Measurements from ENCODE around the gene DCTD.

The DCTD gene

DNA sequence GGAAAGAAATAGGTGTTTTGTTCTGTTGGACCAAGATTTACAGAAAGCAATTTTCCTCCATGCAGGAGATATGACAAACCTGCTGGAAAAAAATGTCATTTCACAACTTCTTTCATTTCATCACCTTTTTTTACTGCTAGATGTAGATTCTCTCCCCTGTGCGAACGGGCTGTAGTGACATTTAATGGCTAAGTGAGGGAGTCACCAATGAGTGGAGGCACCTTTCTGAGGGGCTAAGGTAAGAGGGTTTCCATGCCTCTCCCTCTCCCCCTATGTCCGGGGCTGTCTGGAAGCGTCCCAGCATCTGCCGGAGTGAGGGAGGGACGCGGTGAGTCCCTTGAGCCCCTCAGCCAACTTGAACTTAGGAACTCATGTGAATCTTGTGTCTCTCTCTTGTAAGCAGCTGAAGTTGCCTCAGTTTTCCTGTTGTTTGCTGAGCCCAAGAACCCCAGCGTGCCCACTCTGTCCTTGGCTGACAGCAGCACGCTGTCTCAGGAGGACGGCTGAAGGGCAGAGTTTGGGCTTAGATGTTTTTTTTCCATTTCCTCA lies 42.3 kb downstream of the DCTD start:
- Histone ChIP-seq H3K27me3 (replicated peaks; ENCODE audit: insufficient read depth, low read length) (no peaks in the 10 kb centered on the region), H3K4me1 (ENCODE audit: low read length) (no peaks in the 10 kb centered on the region), H3K27ac (ENCODE audit: low read length) (no peak overlapping the region), H3K4me3 (ENCODE audit: low read length) (no peak overlapping the region), H3K9me3 (replicated peaks; ENCODE audit: insufficient read depth, low read length) (no peaks in the 10 kb centered on the region), H3K4me2 (ENCODE audit: low read depth, low read length) (no peak overlapping the region), H3K36me3 (replicated peaks; ENCODE audit: insufficient read depth, low read length) (no peaks in the 10 kb centered on the region), H3K9me2 (replicated peaks; ENCODE audit: insufficient read depth, low read length) (no peaks in the 10 kb centered on the region), H3K79me2 (ENCODE audit: low read length) (no peaks in the 10 kb centered on the region), H2AFZ (ENCODE audit: low read length) (no peak overlapping the region), H3K9ac (ENCODE audit: low read length) (no peak overlapping the region), H4K20me1 (ENCODE audit: insufficient read depth, low read length) (no peaks in the 10 kb centered on the region), H3F3A (ENCODE audit: insufficient read depth, low read length) (no peaks in the 10 kb centered on the region)
- no peak for DNase-seq
- TF ChIP-seq, protein P1, sequence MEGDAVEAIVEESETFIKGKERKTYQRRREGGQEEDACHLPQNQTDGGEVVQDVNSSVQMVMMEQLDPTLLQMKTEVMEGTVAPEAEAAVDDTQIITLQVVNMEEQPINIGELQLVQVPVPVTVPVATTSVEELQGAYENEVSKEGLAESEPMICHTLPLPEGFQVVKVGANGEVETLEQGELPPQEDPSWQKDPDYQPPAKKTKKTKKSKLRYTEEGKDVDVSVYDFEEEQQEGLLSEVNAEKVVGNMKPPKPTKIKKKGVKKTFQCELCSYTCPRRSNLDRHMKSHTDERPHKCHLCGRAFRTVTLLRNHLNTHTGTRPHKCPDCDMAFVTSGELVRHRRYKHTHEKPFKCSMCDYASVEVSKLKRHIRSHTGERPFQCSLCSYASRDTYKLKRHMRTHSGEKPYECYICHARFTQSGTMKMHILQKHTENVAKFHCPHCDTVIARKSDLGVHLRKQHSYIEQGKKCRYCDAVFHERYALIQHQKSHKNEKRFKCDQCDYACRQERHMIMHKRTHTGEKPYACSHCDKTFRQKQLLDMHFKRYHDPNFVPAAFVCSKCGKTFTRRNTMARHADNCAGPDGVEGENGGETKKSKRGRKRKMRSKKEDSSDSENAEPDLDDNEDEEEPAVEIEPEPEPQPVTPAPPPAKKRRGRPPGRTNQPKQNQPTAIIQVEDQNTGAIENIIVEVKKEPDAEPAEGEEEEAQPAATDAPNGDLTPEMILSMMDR (IDR thresholded peaks at IDR 0.05; ENCODE audit: low read length), result no peak
- TF ChIP-seq EZH2phosphoT487 (IDR thresholded peaks at IDR 0.05; ENCODE audit: low read length) (no peak), EZH2 (optimal IDR thresholded peaks at IDR 0.05; ENCODE audit: low read depth, low read length) (no peak)

DNA sequence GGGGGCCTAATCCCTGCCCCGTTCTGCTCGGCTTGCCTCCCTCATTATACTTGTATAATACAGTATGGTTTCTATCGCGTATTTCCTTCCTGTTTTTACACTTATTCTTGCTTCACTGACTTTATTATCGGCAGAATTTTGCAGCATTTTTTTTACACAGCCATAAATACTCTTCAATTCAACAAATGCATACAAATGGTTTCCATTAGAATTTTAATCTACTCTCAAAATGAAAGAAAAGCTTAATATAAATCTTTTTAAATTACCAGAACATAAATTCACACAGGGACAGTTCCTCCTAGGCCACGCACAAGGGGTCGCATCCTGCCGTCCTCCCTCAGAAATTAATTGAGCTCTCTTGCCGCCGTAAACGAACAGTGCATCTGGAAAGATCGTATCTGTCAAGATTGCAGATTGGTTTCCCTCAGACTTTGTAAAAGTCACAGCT lies 42.9 kb downstream of the DCTD start:
- H3K4me1 ChIP-seq (ENCODE audit: low read length), result no peaks in the 10 kb centered on the region

DNA sequence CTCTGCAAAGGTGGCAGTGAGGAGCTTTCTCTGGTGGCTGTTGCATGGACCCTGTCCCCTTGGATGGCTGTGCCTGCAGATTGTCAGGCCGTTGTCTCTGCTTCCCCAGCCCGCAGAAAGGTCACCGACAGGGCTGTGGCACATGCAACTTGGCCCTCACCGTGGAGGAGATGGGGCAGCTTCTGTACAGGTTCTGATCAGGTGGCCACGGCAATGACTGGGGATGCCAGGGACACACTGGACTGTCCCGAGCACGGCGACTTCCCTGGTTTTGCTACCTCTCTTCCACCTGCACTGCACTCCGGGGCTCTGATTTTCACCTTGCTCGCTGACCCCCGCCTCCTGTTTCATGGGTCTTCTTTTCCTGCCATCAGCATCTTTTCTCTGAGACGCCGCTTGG lies 43.5 kb downstream of the DCTD start:
- Histone ChIP-seq H3K4me2 (ENCODE audit: low read depth, low read length) (no peak overlapping the region), H3K36me3 (replicated peaks; ENCODE audit: insufficient read depth, low read length) (no peaks in the 10 kb centered on the region), H3K79me2 (ENCODE audit: low read length) (no peaks in the 10 kb centered on the region)

More for the DNA sequence above, 42.9 kb downstream of the DCTD start:
- no peaks in the 10 kb centered on the region for H3K9me2 ChIP-seq (replicated peaks; ENCODE audit: insufficient read depth, low read length)
- no peaks in the 10 kb centered on the region for H4K20me1 ChIP-seq (ENCODE audit: insufficient read depth, low read length)
- no peak overlapping the region for H3K4me3 ChIP-seq (ENCODE audit: low read length)
- H3K36me3 ChIP-seq (replicated peaks; ENCODE audit: insufficient read depth, low read length), result no peaks in the 10 kb centered on the region
- DNase-seq, result no peak
- no peaks in the 10 kb centered on the region for H3F3A ChIP-seq (ENCODE audit: insufficient read depth, low read length)
- H3K79me2 ChIP-seq (ENCODE audit: low read length), result no peaks in the 10 kb centered on the region
- no peak overlapping the region for H3K9ac ChIP-seq (ENCODE audit: low read length)
- no peak overlapping the region for H3K4me2 ChIP-seq (ENCODE audit: low read depth, low read length)
- H3K27ac ChIP-seq (ENCODE audit: low read length), result no peak overlapping the region
- H2AFZ ChIP-seq (ENCODE audit: low read length), result no peak overlapping the region
- no peak for TF ChIP-seq EZH2 (optimal IDR thresholded peaks at IDR 0.05; ENCODE audit: low read depth, low read length)
- TF ChIP-seq EZH2phosphoT487 (IDR thresholded peaks at IDR 0.05; ENCODE audit: low read length), result no peak
- TF ChIP-seq, protein P1 (IDR thresholded peaks at IDR 0.05; ENCODE audit: low read length), result no peak
- H3K9me3 ChIP-seq (replicated peaks; ENCODE audit: insufficient read depth, low read length), result no peaks in the 10 kb centered on the region
- H3K27me3 ChIP-seq (replicated peaks; ENCODE audit: insufficient read depth, low read length), result no peaks in the 10 kb centered on the region

More for the DNA sequence above, 43.5 kb downstream of the DCTD start:
- H2AFZ ChIP-seq (ENCODE audit: low read length), result no peak overlapping the region
- DNase-seq, result no peak
- no peak overlapping the region for H3K9ac ChIP-seq (ENCODE audit: low read length)
- no peaks in the 10 kb centered on the region for H3K9me2 ChIP-seq (replicated peaks; ENCODE audit: insufficient read depth, low read length)
- TF ChIP-seq EZH2phosphoT487 (IDR thresholded peaks at IDR 0.05; ENCODE audit: low read length) (no peak), EZH2 (optimal IDR thresholded peaks at IDR 0.05; ENCODE audit: low read depth, low read length) (no peak)
- TF ChIP-seq, protein P1 (IDR thresholded peaks at IDR 0.05; ENCODE audit: low read length), result no peak
- H3F3A ChIP-seq (ENCODE audit: insufficient read depth, low read length), result no peaks in the 10 kb centered on the region
- H4K20me1 ChIP-seq (ENCODE audit: insufficient read depth, low read length), result no peaks in the 10 kb centered on the region
- no peaks in the 10 kb centered on the region for H3K9me3 ChIP-seq (replicated peaks; ENCODE audit: insufficient read depth, low read length)
- H3K27me3 ChIP-seq (replicated peaks; ENCODE audit: insufficient read depth, low read length), result no peaks in the 10 kb centered on the region
- no peaks in the 10 kb centered on the region for H3K4me1 ChIP-seq (ENCODE audit: low read length)
- H3K27ac ChIP-seq (ENCODE audit: low read length), result no peak overlapping the region
- H3K4me3 ChIP-seq (ENCODE audit: low read length), result no peak overlapping the region

Measured in MM.1S (cell line).